Right forelimb (tissue), 1 donor: ENCODE data around the gene BOC.

Experiments
- DNase-seq: peaks from one replicate; pipeline ENCODE4 v3.0.0-alpha.2; 2018

BOC gene

GRCh38 chr3:113293348-113293747, 82.0 kb downstream of the BOC start:
- no peak for DNase-seq

- no peak for DNase-seq
Measured at GRCh38 chr3:113295463-113295862, 84.1 kb downstream of the BOC start.

GRCh38 chr3:113297287-113297686, 85.9 kb downstream of the BOC start:
- no peak for DNase-seq

- no peak for DNase-seq
Measured at GRCh38 chr3:113297841-113298240, 86.5 kb downstream of the BOC start.

- DNase-seq: no peak
Measured at GRCh38 chr3:113300596-113300995, 89.2 kb downstream of the BOC start.

- DNase-seq: no peak
Measured at GRCh38 chr3:113304102-113304501, 92.7 kb downstream of the BOC start.

GRCh38 chr3:113304856-113305540, 93.6 kb downstream of the BOC start:
- DNase-seq: no peak

- no peak for DNase-seq
Measured at GRCh38 chr3:113310960-113311359, 99.6 kb downstream of the BOC start.

- DNase-seq: no peak
Measured at GRCh38 chr3:113312416-113312815, 101.1 kb downstream of the BOC start.

- DNase-seq: no peak
Measured at GRCh38 chr3:113314923-113315322, 103.6 kb downstream of the BOC start.

- DNase-seq: no peak
Measured at GRCh38 chr3:113329757-113330156, 118.4 kb downstream of the BOC start.

- DNase-seq: no peak
Measured at GRCh38 chr3:113330742-113331141, 119.4 kb downstream of the BOC start.

- no peak for DNase-seq
Measured at GRCh38 chr3:113331187-113331586, 119.8 kb downstream of the BOC start.
